HepG2 (cell line): ENCODE results near the gene ALK. TPM values are rescaled to one million over a fixed set of nuclear protein-coding genes. Genes with fewer than 3 reads are reported as not detected.

ENCODE experiments used
- ATAC-seq: fragments of 200-7000 bp; cut with Tn5 transposase; 3 replicates; pipeline ENCODE4 v1.9.1; 2020; ENCODE audit warnings: mild to moderate bottlenecking, moderate library complexity
- BruUV-seq: library from RNA; stranded (reverse); fragments of 400-500 nt; replicated peaks from 2 replicates; lab custom pipeline; 2021; lab: Mats Ljungman, UMichigan
- CTCF ChIA-PET: fragments of 300-600 bp; formaldehyde crosslinking; extraction: SDS; loops from one replicate; lab custom pipeline; 2021; ENCODE audit warnings: low total read pairs, inconsistent platforms, low intra/inter-chr PET ratio; lab: Yijun Ruan, JAX
- POLR2A ChIA-PET: fragments of 350-600 bp; sonication (Branson Sonifier 250); formaldehyde crosslinking; loops from one replicate; lab custom pipeline; 2020; ENCODE audit warnings: antibody characterized with exemption, inconsistent platforms; lab: Yijun Ruan, JAX
- DNase-seq: peaks from one replicate; pipeline ENCODE4 v3.0.0-alpha.2; 2015; ENCODE audit warnings: low spot score
- FAIRE-seq: peaks from 3 replicates; lab custom pipeline; 2011; peaks lifted over from hg19 to GRCh38; lab: Jason Lieb, UNC
- H2AFZ ChIP-seq: one replicate; pipeline ENCODE4 v1.6.1; 2011; ENCODE audit warnings: low read length, inconsistent platforms
- H3K27ac ChIP-seq: fragments of 300-600 bp; 3 replicates; pipeline ENCODE4 v1.8.0; 2011; ENCODE audit warnings: mixed run types, mild to moderate bottlenecking, mixed read lengths, low read length, inconsistent platforms; ENCODE audit not compliant: insufficient read depth; ENCODE audit errors: extremely low read length
- H3K27me3 ChIP-seq, 2 experiments: fragments of 200-600 bp in 1 of 2; 2 replicates in 1 of 2; 3 replicates in 1 of 2; pipeline versions ENCODE4 v1.6.0 to v1.8.0; 2011; ENCODE audit warnings: low read length in 2 of 2, mild to moderate bottlenecking in 2 of 2, moderate library complexity in 2 of 2, inconsistent platforms in 1 of 2; ENCODE audit not compliant: insufficient read depth in 2 of 2, control insufficient read depth in 1 of 2
- H3K36me3 ChIP-seq, 2 experiments: fragments of 200-600 bp in 1 of 2; replicated peaks in 1 of 2; 2 replicates in 1 of 2; 3 replicates in 1 of 2; pipeline versions ENCODE4 v1.5.1 to v1.8.0; 2011; ENCODE audit warnings: low read length in 2 of 2, inconsistent platforms in 1 of 2; ENCODE audit not compliant: insufficient read depth in 2 of 2, control insufficient read depth in 1 of 2
- H3K4me1 ChIP-seq: 2 replicates; pipeline ENCODE4 v1.5.1; 2012; ENCODE audit warnings: low read length, inconsistent platforms; ENCODE audit not compliant: insufficient read depth
- H3K4me2 ChIP-seq: 2 replicates; pipeline ENCODE4 v1.6.0; 2011; ENCODE audit warnings: low read depth, low read length, inconsistent platforms
- H3K4me3 ChIP-seq, 3 experiments: fragments of 200-600 bp in 1 of 3; sonication (generic), shearing (Covaris generic) in 1 of 3; replicated peaks in 1 of 3; 2 replicates each; pipeline ENCODE4 v1.5.1; 2011 to 2016; ENCODE audit warnings: low read length in 3 of 3, inconsistent platforms in 2 of 3, low read depth in 2 of 3, mild to moderate bottlenecking in 2 of 3, control low read depth in 1 of 3, mixed read lengths in 1 of 3; ENCODE audit not compliant: insufficient read depth in 1 of 3
- H3K79me2 ChIP-seq: one replicate; pipeline ENCODE4 v1.6.1; 2011; ENCODE audit warnings: low read length, inconsistent platforms; ENCODE audit not compliant: insufficient read depth
- H3K9ac ChIP-seq: 2 replicates; pipeline ENCODE4 v1.6.0; 2011; ENCODE audit warnings: mild to moderate bottlenecking, low read depth, low read length, inconsistent platforms; ENCODE audit not compliant: insufficient read depth
- H3K9me3 ChIP-seq: 2 replicates; pipeline ENCODE4 v1.5.1; 2012; ENCODE audit warnings: mild to moderate bottlenecking, low read length
- H4K20me1 ChIP-seq: 2 replicates; pipeline ENCODE4 v1.6.0; 2011; ENCODE audit warnings: inconsistent platforms, mild to moderate bottlenecking, low read length, moderate library complexity; ENCODE audit not compliant: insufficient read depth
- CREBL2 ChIP-seq: sonication (generic); formaldehyde crosslinking; IDR thresholded peaks from 2 replicates; pipeline ENCODE4 v1.8.1; 2023; ENCODE audit warnings: missing genetic modification reagents, mild to moderate bottlenecking, borderline replicate concordance
- CREM ChIP-seq, 2 experiments: sonication (generic) in 1 of 2; formaldehyde crosslinking in 1 of 2; IDR thresholded peaks; 2 replicates each; pipeline versions ENCODE4 v1.4.0 to v1.6.1; 2016 to 2020; ENCODE audit warnings: antibody characterized with exemption in 1 of 2, mild to moderate bottlenecking in 1 of 2, missing genetic modification reagents in 1 of 2
- EED ChIP-seq: sonication (generic); formaldehyde crosslinking; IDR thresholded peaks from 2 replicates; pipeline ENCODE4 v1.5.0; 2020; ENCODE audit warnings: mild to moderate bottlenecking, missing genetic modification reagents
- ERF ChIP-seq: IDR thresholded peaks from 2 replicates; pipeline ENCODE4 v1.6.1; 2018; ENCODE audit warnings: missing biosample characterization, missing genetic modification reagents
- EZH2 ChIP-seq: conservative IDR thresholded peaks from 2 replicates; pipeline ENCODE4 v1.6.1; 2012; ENCODE audit warnings: mild to moderate bottlenecking, low read depth, low read length, moderate library complexity
- HNF4A ChIP-seq: sonication (generic); formaldehyde crosslinking; IDR thresholded peaks from 2 replicates; pipeline ENCODE4 v1.4.0; 2020; ENCODE audit warnings: missing genetic modification reagents
- MEIS2 ChIP-seq: sonication (generic); formaldehyde crosslinking; IDR thresholded peaks from 2 replicates; pipeline ENCODE4 v1.9.0; 2021; ENCODE audit warnings: mild to moderate bottlenecking, missing genetic modification reagents
- MIXL1 ChIP-seq: IDR thresholded peaks from 2 replicates; pipeline ENCODE4 v1.6.1; 2016
- POLR2AphosphoS5 ChIP-seq: IDR thresholded peaks from 2 replicates; pipeline ENCODE4 v1.6.1; 2012; ENCODE audit warnings: low read depth, low read length
- SNAI1 ChIP-seq: sonication (generic); formaldehyde crosslinking; IDR thresholded peaks from 2 replicates; pipeline ENCODE4 v1.5.0; 2020; ENCODE audit warnings: mild to moderate bottlenecking, missing genetic modification reagents, borderline replicate concordance
- STAT5B ChIP-seq: sonication (generic); formaldehyde crosslinking; IDR thresholded peaks from 2 replicates; pipeline ENCODE4 v1.4.0; 2020; ENCODE audit warnings: missing genetic modification reagents
- ZNF496 ChIP-seq: sonication (generic); formaldehyde crosslinking; IDR thresholded peaks from 2 replicates; pipeline ENCODE4 v1.8.1; 2023; ENCODE audit warnings: mild to moderate bottlenecking, moderate library complexity, missing genetic modification reagents; ENCODE audit not compliant: insufficient replicate concordance
- ZNF577 ChIP-seq: sonication (generic); formaldehyde crosslinking; IDR thresholded peaks from 2 replicates; pipeline ENCODE4 v1.4.0; 2020; ENCODE audit warnings: mild to moderate bottlenecking, low read depth, missing genetic modification reagents, borderline replicate concordance
- ZSCAN12 ChIP-seq: sonication (generic); formaldehyde crosslinking; IDR thresholded peaks from 2 replicates; pipeline ENCODE4 v1.9.0; 2021; ENCODE audit warnings: mild to moderate bottlenecking, missing genetic modification reagents
- WGBS: methylation state at CpG from one replicate; pipeline ENCODE4 v1.1.6; 2017; ENCODE audit warnings: low lambda C conversion rate; 5-methylcytosine and 5-hydroxymethylcytosine counted together
- in situ Hi-C: cut with HindIII; loops from 2 replicates; pipeline ENCODE4 v1.10.0; 2017; ENCODE audit warnings: low pct_unique_long_range_greater_than_20kb; ENCODE audit not compliant: extremely low pct_ligation_motif_present
- intact Hi-C: fragments of 100-400 bp; cut with micrococcal nuclease; formaldehyde crosslinking; loops from one replicate; pipeline ENCODE4 v1.10.0; 2022; ENCODE audit not compliant: unreplicated experiment
- polyA plus RNA-seq, 8 experiments: library from polyadenylated mRNA; depleted of rRNA in 3 of 8; stranded (reverse) in 7 of 8; unstranded in 1 of 8; fragments of >200 nt; fragmentation: Illumina TruSeq in 4 of 8; extraction: Trizol in 4 of 8; gene quantifications; 2 replicates each; pipeline versions ENCODE4 v1.2.1 to v1.2.3, GENCODE V29; 2011 to 2016; ENCODE audit warnings: low read depth in 4 of 8, missing spikeins in 1 of 8, mixed read lengths in 1 of 8; ENCODE audit not compliant: insufficient read depth in 1 of 8
- total RNA-seq, 5 experiments: library from RNA; depleted of rRNA; stranded (reverse); fragments of >200 nt; fragmentation: Illumina TruSeq; extraction: Trizol; gene quantifications; 2 replicates each; pipeline ENCODE4 v1.2.3, GENCODE V29; 2016; ENCODE audit warnings: low read depth in 1 of 5
- TF ChIP-seq, protein P1 (sequence below): sonication (generic); formaldehyde crosslinking; IDR thresholded peaks from 2 replicates; pipeline ENCODE4 v1.5.1; 2020; ENCODE audit warnings: mild to moderate bottlenecking, missing genetic modification reagents, borderline replicate concordance
- TF ChIP-seq, protein P2 (sequence below): sonication (generic); formaldehyde crosslinking; IDR thresholded peaks from 2 replicates; pipeline ENCODE4 v1.5.0; 2020; ENCODE audit warnings: mild to moderate bottlenecking, missing genetic modification reagents

The ALK gene
- total and polyA plus RNA-seq, 2 of the 13 experiments (the other 11 are each of a cell fraction or from before 2014, with no cell fraction given) = not detected

DNA sequence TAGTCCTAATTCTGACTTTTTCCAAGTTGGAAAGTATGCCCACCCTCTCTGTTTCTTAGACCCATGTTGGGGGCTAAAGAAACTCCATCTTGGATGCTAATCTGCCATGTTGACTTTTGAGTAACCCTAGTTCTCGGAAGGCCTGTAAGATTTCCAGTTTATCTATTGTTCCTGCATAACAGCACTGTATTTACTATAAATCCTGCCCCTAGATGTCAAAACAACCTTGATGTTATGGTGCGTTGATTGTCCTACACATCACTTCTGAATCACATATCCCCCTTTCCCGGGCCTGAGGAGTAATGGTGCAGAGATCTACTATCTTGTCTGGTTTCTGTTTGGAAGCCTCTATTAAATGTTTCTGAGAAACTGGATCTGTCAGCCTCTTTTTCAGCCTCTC lies 116.7 kb downstream of the ALK start (continued):
- TF ChIP-seq CREBL2 = no peak

GRCh38 chr2:29803537-29803936 lies 117.8 kb downstream of the ALK start:
- Histone ChIP-seq H4K20me1 (no peaks in the 10 kb centered on the region), H3K27me3 (no peaks in the 10 kb centered on the region), H3K9me3 (no peaks in the 10 kb centered on the region), H3K27ac (no peak overlapping the region), H3K79me2 (no peaks in the 10 kb centered on the region), H3K4me1 (no peaks in the 10 kb centered on the region), H3K4me3 (no peak overlapping the region), H3K9ac (no peak overlapping the region), H2AFZ (no peak overlapping the region), H3K4me2 (no peak overlapping the region), H3K36me3 (no peaks in the 10 kb centered on the region)
- in situ Hi-C loops (no loop called here), intact Hi-C loops (no loop called here)
- 9% methylated on average over 4 of the region's 4 CpGs for whole genome bisulfite sequencing
- BruUV-seq = no TSS peak
- ATAC-seq (no peak), FAIRE-seq (no peak), DNase-seq (no peak)
- no peak for TF ChIP-seq ZNF577 (CRISPR knock-in tag)
- no peak for TF ChIP-seq EZH2
- no peak for TF ChIP-seq ZNF496
- TF ChIP-seq CREM (IDR thresholded peaks at IDR 0.05) = no peak
- TF ChIP-seq CREM (CRISPR knock-in tag; IDR thresholded peaks at IDR 0.05) = no peak
- TF ChIP-seq SNAI1 = no peak
- no peak for TF ChIP-seq POLR2AphosphoS5
- CTCF ChIA-PET = no interaction called here
- POLR2A ChIA-PET = no interaction called here

GRCh38 chr2:29802986-29803385 lies 118.4 kb downstream of the ALK start:
- no peak for FAIRE-seq
- WGBS = 4% methylated on average over 1 of the region's 1 CpG
- ChIA-PET CTCF (no interaction called here), POLR2A (no interaction called here)
- ATAC-seq = no peak
- in situ Hi-C loops (no loop called here), intact Hi-C loops (no loop called here)
- Histone ChIP-seq H3K27ac (no peak overlapping the region), H3K4me2 (no peak overlapping the region), H3K4me3 (no peak overlapping the region), H3K9ac (no peak overlapping the region), H3K9me3 (no peaks in the 10 kb centered on the region), H4K20me1 (no peaks in the 10 kb centered on the region), H3K27me3 (no peaks in the 10 kb centered on the region), H3K4me1 (no peaks in the 10 kb centered on the region), H3K79me2 (no peaks in the 10 kb centered on the region), H3K36me3 (no peaks in the 10 kb centered on the region), H2AFZ (no peak overlapping the region)
- no TSS peak for BruUV-seq
- no peak for DNase-seq
- TF ChIP-seq, protein P1, sequence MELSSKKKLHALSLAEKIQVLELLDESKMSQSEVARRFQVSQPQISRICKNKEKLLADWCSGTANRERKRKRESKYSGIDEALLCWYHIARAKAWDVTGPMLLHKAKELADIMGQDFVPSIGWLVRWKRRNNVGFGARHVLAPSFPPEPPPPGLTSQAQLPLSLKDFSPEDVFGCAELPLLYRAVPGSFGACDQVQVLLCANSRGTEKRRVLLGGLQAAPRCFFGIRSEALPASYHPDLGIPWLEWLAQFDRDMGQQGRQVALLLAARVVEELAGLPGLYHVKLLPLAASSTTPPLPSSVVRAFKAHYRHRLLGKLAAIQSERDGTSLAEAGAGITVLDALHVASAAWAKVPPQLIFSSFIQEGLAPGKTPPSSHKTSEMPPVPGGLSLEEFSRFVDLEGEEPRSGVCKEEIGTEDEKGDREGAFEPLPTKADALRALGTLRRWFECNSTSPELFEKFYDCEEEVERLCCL (CRISPR knock-in tag) = no peak
- TF ChIP-seq, protein P2, sequence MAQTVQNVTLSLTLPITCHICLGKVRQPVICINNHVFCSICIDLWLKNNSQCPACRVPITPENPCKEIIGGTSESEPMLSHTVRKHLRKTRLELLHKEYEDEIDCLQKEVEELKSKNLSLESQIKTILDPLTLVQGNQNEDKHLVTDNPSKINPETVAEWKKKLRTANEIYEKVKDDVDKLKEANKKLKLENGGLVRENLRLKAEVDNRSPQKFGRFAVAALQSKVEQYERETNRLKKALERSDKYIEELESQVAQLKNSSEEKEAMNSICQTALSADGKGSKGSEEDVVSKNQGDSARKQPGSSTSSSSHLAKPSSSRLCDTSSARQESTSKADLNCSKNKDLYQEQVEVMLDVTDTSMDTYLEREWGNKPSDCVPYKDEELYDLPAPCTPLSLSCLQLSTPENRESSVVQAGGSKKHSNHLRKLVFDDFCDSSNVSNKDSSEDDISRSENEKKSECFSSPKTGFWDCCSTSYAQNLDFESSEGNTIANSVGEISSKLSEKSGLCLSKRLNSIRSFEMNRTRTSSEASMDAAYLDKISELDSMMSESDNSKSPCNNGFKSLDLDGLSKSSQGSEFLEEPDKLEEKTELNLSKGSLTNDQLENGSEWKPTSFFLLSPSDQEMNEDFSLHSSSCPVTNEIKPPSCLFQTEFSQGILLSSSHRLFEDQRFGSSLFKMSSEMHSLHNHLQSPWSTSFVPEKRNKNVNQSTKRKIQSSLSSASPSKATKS = no peak
- TF ChIP-seq MEIS2 (CRISPR knock-in tag) (no peak), HNF4A (CRISPR knock-in tag) (no peak), EED (CRISPR knock-in tag) (no peak), MIXL1 (no peak), ERF (no peak), STAT5B (CRISPR knock-in tag) (no peak), ZSCAN12 (no peak)
